Hepatocyte (in vitro differentiated cells): Measurements from ENCODE around the gene SLCO3A1.

Experiments used
- CTCF ChIP-seq: fragments of 200-600 bp; sonication (generic); IDR thresholded peaks from 2 replicates; pipeline ENCODE4 v1.5.1; 2016; ENCODE audit warnings: antibody characterized with exemption, mild to moderate bottlenecking; ENCODE audit not compliant: poor library complexity
- EZH2 ChIP-seq: fragments of 200-600 bp; sonication (generic); IDR thresholded peaks from 2 replicates; pipeline ENCODE4 v1.6.1; 2016; ENCODE audit warnings: antibody characterized with exemption, mild to moderate bottlenecking, borderline replicate concordance

GRCh38 chr15:91995146-91995545 is 141.6 kb downstream of the SLCO3A1 start:
- no peak for TF ChIP-seq CTCF
- TF ChIP-seq EZH2, result no peak
